Fibroblast of peridontal ligament (primary cell): ENCODE results near the gene DLK2.
"Not testable (repeated sequence)": the region's sequence is repeated elsewhere in the genome, so short reads cannot be mapped to it uniquely, and the experiment has no call there.

Experiments
- DNase-seq: peaks from one replicate; pipeline ENCODE4 v3.0.0-alpha.2; 2010; ENCODE audit errors: extremely low read depth

Gene DLK2

DNA sequence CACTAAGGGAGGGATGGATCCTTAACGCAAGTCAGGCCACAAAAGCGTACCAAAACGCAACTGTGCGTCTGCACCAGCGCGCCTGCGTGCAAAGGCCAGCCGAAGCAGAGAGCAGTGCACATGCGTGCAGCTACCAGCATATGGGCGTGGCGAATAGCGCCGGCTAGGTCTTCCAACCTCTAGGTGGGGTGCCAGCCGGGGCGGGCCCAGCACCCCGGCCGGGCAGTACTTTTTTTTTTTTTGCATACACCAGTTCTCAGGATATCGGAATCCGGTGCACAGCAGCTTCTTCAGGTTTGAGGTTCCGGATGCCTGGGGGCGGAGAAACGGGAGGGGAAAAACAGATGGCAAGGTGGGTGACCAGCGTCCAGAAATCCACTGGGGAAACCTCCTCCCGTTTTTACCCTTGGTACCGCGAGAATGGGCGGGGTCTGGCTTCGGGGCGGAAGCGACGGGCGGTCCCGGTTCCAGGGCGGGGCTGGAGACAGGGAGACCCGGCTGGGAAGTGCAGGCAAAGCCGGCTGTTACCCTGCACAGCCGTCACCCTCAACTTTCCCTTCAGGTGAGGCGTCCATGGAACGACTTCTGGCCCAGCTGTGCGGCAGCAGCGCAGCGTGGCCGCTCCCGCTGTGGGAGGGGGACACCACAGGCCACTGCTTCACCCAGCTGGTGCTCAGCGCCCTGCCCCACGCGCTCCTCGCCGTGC is 27.8 kb downstream of the DLK2 start, which contains the start of gene ABCC10:
TSS of gene ABCC10 (plus strand) at position 136 of the 706 bp plus-strand sequence. CDS start at position 574, 438 bp downstream.
- DNase-seq = peak; percentile 98

DNA sequence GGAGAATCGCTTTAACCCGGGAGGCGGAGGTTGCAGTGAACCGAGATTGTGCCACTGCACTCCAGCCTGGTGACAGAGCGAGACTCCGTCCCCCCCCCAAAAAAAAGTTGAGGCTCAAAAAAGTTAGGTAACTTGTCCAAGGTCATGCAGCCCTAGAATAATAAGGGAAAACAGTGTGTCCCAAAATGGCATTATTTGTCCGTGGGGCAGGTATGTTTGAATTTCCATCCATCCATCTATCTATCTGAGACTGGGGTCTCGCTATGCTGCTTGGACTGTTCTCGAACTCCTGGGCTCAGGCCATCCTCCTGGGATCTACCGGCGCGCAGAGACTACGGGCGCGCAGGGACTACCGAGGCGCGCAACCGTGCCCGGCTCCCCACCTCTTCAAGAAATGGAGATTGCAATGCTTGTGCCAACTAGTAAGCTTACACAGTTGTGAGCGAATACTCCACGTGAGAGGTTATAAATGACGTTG is 28.4 kb downstream of the DLK2 start:
- no peak for DNase-seq

GRCh38 chr6:43425083-43425482 is 30.3 kb downstream of the DLK2 start:
- not testable (repeated sequence) for DNase-seq

DNA sequence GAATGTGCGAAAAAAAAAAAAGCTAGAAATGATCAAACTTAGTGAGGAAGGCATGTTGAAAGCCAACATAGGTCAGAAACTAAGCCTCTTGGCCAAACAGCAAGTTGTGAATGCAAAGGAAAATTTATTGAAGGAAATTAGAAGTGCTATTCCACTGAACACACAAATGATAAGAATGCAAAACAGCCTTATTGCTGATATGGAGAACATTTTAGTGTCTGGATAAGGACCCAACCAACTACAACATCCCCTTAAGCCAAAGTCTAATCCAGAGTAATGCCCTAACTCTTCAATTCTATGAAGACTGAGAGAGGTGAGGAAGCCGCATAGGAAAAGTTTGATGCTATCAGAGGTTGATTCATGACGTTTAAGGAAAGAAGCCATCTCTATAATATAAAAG is 33.5 kb downstream of the DLK2 start:
- no peak for DNase-seq

DNA sequence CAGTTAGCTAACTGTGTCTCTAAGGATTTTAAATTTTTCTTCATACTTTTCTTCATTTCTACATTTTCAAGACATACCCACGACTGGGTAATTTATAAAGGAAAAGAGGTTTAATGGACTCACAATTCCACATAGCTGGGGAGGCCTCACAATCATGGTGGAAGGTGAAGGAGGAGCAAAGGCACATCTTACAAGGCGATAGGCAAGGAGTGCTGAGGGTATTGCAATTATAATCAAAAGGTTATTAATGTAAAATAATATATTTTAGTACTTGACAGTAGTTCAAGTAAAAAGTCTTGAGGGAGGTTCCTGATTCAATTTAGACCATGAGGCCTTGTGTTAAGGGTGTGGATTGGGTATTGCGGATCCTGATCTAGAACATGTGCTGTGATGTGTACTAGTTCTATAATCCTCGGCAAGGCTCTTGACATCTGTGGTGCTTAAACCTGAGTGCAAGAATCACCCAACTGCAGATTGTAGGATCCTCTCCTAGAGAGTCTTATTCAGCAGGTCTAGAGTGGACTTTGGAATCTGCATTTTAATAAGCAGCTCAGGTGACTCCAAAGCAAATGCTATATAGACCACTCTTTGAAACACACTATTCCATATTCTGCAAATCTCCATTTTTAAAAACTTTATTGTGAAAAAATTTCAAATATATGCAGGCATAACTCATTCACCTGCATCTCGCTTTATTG is 35.2 kb downstream of the DLK2 start:
- no peak for DNase-seq

GRCh38 chr6:43416935-43417334 is 38.4 kb downstream of the DLK2 start:
- DNase-seq = no peak

- DNase-seq = not testable (repeated sequence)
These were observed 40.1 kb downstream of the DLK2 start for GRCh38 chr6:43415275-43415674.

GRCh38 chr6:43413002-43413401 is 42.3 kb downstream of the DLK2 start:
- DNase-seq = no peak

GRCh38 chr6:43412541-43412940 is 42.8 kb downstream of the DLK2 start:
- no peak for DNase-seq

- not testable (repeated sequence) for DNase-seq
These were observed 44.6 kb downstream of the DLK2 start for GRCh38 chr6:43410776-43411175.

DNA sequence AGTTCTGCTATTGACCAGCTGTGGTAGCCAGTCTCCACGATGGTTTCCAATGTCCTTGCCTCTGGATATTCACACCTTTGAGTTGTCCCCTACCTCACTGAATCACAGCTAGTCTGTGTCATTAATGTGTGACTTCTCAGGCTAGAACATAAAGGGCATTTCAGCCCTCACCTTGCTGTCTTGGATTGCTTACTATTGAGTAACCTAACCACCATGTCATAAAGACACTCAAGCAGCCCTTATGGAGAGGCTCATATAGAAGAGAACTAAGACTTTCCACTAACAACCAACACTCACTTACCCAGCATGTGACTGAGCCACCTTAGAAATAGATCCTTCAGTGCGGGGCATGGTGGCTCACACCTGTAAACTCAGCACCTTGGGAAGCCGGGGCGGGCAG is 47.1 kb downstream of the DLK2 start:
- DNase-seq = no peak

DNA sequence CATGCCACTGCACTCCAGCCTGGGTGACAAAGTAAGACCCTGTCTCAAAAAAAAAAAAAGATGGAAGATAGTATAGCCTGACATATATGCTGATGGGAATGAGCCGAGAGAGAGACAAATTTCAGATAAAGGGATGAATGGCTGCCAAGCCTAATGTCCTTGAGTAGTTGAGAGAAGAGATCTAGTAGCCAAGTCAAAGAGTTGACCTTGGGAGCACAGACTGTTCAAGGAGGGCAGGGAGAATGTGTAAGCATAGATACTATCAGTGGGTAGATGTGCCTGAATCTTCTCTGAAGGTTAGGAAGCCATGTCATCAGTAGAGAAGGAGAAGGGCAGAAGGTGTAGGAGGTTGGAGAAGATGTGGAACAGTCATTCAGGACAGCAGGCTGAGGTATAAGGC is 48.1 kb downstream of the DLK2 start:
- DNase-seq = no peak

- no peak for DNase-seq
These were observed 50.0 kb downstream of the DLK2 start for GRCh38 chr6:43405354-43405753.

GRCh38 chr6:43402820-43403219 is 52.5 kb downstream of the DLK2 start:
- DNase-seq = no peak

DNA sequence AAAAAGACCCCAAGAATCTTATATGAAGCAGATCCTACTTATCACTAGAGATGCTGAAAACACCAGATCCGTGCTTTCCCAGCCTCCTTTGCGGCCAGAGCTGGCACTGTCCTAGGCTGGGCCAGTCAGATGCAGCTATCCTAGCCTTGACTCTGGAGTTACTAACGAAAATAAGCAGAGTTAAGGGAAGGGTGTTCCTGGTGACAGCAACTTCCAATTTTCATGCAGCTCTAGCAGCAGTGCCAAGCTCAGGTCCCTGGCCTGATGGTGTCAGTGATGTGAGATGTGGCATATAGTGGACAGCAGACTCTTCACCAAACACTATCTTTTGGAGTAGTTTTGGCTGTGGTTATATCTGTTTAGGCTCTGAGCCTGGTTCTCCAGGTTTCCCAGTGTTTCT is 53.6 kb downstream of the DLK2 start:
- DNase-seq = no peak
